H7 (cell line): Measurements from ENCODE around the gene PPP1R15A. TPM values are rescaled to one million over a fixed set of nuclear protein-coding genes. Genes with fewer than 3 reads are reported as not detected.
"Not testable (repeated sequence)": the region's sequence is repeated elsewhere in the genome, so short reads cannot be mapped to it uniquely, and the experiment has no call there.

Source experiments
- DNase-seq: peaks from one replicate; pipeline ENCODE4 v3.0.0; 2012
- H3K27me3 ChIP-seq: 2 replicates; pipeline ENCODE4 v1.6.0; 2011; ENCODE audit warnings: mild to moderate bottlenecking, low read length; ENCODE audit not compliant: control insufficient read depth, insufficient read depth
- H3K36me3 ChIP-seq: replicated peaks from 2 replicates; pipeline ENCODE4 v1.5.1; 2011; ENCODE audit warnings: low read length; ENCODE audit not compliant: control insufficient read depth, insufficient read depth
- H3K4me3 ChIP-seq: 2 replicates; pipeline ENCODE4 v1.5.1; 2011; ENCODE audit warnings: low read depth, mild to moderate bottlenecking, control low read depth, low read length, moderate library complexity; ENCODE audit not compliant: insufficient read depth
- total RNA-seq: library from RNA; depleted of rRNA; stranded (reverse); fragments of >200 nt; shearing (Covaris generic); gene quantifications from 2 replicates; pipeline ENCODE4 v1.2.3, GENCODE V29; 2014

PPP1R15A gene
- total RNA-seq, 1 experiment from 2014 or later: 20.3 TPM

- Histone ChIP-seq H3K27me3 (no peaks in the 10 kb centered on the region; the same call in 1 of the 2 replicates), H3K4me3 (no peak overlapping the region), H3K36me3 (no peaks in the 10 kb centered on the region)
- peak; percentile 81 for DNase-seq
Observed at GRCh38 chr19:48881741-48882657, 9.8 kb downstream of the PPP1R15A start.

DNA sequence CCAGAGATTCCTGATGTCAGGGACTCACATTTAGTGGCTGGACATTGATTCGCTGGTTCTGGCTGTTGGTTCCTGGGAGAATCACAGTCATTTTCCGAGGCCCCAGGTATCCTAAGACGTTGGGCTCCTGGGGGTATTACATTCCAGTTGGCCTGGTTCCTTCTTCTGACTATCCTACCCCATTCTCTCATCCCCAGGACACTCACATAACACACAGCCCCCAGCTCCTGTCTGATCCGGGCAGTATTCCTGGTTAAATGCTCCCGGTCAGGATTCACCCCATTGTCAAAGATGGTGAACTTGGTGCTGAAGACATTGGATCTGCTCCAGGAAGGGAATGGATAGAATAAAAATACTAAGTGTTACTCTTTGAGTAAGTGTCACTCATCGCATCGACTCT lies 11.5 kb downstream of the PPP1R15A start:
- Histone ChIP-seq H3K27me3 (no peaks in the 10 kb centered on the region; the same call in 1 of the 2 replicates), H3K36me3 (no peaks in the 10 kb centered on the region), H3K4me3 (no peak overlapping the region)
- DNase-seq: no peak

DNA sequence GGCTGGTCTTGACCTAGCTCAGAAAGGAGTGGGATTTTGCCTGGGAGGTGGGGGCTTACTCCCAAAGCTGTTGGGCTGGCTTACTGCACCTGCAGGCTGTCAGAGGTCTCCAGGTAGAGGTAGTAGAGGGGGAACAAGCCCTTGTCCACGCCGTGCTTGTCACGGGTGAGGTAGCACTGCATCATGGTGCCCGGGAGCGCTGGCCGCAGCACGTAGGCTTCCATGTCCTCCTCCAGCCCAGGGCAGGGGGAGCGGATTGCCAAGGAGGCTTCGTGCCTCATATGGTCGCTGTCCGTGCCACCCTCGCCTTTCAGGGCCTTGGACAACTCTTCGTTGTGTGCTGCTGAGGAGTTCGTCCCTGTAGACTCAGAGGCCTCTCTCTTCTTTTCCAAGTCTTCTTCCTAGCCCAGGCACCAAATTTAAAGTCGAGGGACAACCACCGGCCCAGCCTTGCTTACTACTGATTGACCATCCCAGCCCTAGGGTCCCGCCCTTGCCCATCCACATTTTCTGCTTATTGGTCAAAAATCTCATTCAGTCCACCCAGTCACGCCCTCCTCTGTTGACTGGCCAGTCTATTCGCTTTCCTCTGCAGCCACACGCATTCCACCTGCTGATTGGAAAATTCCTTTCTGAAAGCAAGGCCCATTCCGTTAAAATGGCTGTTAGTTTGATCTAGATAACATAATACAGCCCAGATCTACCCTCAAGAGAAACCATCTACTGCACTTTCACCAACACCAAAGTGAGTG lies 15.8 kb downstream of the PPP1R15A start:
- Histone ChIP-seq H3K4me3 (no peak overlapping the region), H3K36me3 (no peaks in the 10 kb centered on the region), H3K27me3 (no peaks in the 10 kb centered on the region; the same call in 1 of the 2 replicates)
- DNase-seq: peak; percentile 58

DNA sequence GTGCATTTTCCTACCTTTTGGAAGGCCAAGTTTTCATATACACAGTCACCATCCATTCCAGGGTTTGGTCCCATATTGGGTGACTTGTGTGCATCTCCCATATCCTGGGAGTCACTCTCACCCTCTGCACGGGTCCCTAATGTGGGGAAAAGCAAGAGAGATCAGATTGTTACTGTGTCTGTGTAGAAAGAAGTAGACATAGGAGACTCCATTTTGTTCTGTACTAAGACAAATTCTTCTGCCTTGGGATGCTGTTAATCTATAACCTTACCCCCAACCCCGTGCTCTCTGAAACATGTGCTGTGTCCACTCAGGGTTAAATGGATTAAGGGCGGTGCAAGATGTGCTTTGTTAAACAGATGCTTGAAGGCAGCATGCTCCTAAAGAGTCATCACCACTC lies 17.3 kb downstream of the PPP1R15A start:
- not testable (repeated sequence) for H3K36me3 ChIP-seq, DNase-seq, H3K4me3 ChIP-seq, H3K27me3 ChIP-seq

- Histone ChIP-seq H3K27me3 (peaks cover 3% of the 10 kb centered on the region; the same call in 1 of the 2 replicates), H3K36me3 (no peaks in the 10 kb centered on the region), H3K4me3 (no peak overlapping the region)
- DNase-seq: no peak
Observed at GRCh38 chr19:48890551-48890950, 18.3 kb downstream of the PPP1R15A start.

GRCh38 chr19:48895226-48895625 lies 23.0 kb downstream of the PPP1R15A start:
- DNase-seq: no peak
- no peaks in the 10 kb centered on the region for H3K36me3 ChIP-seq
- H3K27me3 ChIP-seq: peaks cover 3% of the 10 kb centered on the region; the same call in 1 of the 2 replicates
- H3K4me3 ChIP-seq: no peak overlapping the region; the same call in 1 of the 2 replicates

- Histone ChIP-seq H3K4me3 (peak overlapping the region; percentile 37), H3K27me3 (peaks cover 3% of the 10 kb centered on the region; the same call in 1 of the 2 replicates), H3K36me3 (no peaks in the 10 kb centered on the region)
- DNase-seq: peak; percentile 98
Observed at GRCh38 chr19:48896191-48896720, 24.0 kb downstream of the PPP1R15A start.

- H3K4me3 ChIP-seq: no peak overlapping the region
- H3K36me3 ChIP-seq: peaks cover 3% of the 10 kb centered on the region; the same call in 1 of the 2 replicates
- DNase-seq: no peak
- peaks cover 3% of the 10 kb centered on the region; the same call in 1 of the 2 replicates for H3K27me3 ChIP-seq
Observed at GRCh38 chr19:48897181-48897580, 25.0 kb downstream of the PPP1R15A start.

DNA sequence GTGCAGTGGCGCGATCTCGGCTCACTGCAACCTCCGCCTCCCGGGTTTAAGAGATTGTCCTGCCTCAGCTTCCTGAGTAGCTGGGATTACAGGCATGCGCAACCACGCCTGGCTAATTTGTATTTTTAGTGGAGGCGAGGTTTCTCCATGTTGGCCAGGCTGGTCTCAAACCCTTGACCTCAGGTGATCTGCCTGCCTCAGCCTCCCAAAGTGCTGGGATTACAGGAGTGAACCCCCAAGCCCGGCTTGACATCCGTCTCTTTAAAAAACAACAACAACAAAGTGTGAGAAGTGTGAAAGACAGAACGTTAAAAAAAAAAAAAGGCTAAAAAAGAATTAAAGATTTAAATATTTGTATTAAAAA lies 27.1 kb downstream of the PPP1R15A start:
- H3K36me3 ChIP-seq, H3K27me3 ChIP-seq, DNase-seq: not testable (repeated sequence)
- H3K4me3 ChIP-seq: peak overlapping the region; percentile 75; the same call in 1 of the 2 replicates

- peaks cover 6% of the 10 kb centered on the region for H3K36me3 ChIP-seq
- peak; percentile 99 for DNase-seq
- H3K27me3 ChIP-seq: peaks cover 2% of the 10 kb centered on the region; the same call in 1 of the 2 replicates
- peak within 1 kb of the TSS; percentile 75 for H3K4me3 ChIP-seq
Observed at GRCh38 chr19:48899781-48900476, 27.7 kb downstream of the PPP1R15A start, which contains the start of gene NUCB1. Gene NUCB1 (plus strand): TSS chr19:48900312. CDS start chr19:48900797, 485 bp downstream.

DNA sequence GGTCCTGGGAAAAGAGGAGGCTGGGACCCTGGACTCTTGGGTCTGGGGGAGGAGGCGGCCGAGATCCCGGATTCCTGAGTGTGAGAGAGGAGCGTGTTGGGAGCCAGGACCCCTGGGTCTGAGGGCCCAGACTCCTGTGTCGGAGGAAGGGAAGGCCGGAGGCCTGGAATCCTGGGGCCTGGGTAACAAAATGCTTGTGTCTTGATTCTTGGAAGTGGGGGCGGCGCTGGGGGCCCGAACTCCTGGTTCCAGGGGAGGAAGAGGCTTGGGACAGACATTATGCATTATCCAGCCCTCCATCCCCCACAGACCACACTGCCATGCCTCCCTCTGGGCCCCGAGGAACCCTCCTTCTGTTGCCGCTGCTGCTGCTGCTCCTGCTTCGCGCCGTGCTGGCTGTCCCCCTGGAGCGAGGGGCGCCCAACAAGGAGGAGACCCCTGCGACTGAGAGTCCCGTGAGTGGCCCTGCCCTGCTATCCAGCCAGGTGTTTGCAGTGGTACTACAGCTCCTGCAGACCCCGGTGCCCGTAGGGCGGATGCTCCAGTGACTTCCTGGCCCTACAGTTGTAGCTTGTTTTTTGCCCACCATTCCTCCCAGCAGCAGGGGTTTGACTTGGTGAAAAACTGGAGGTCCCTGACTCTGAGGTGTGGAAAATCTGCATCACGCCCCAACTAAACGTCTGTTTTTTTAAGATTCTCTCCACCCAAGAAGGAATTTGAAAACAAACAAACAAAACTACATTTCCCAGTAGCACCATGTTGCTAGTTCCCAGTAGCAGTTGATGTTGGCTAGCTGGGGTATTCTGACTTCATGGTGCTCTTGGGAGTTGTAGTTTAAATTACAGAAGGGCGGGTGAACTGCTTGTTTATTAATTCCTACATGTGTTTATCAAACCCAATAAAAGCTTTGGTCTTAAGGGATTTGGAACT lies 28.5 kb downstream of the PPP1R15A start:
- peak overlapping the region; percentile 75 for H3K4me3 ChIP-seq
- peaks cover 9% of the 10 kb centered on the region for H3K36me3 ChIP-seq
- DNase-seq: peak; percentile 69
- no peaks in the 10 kb centered on the region for H3K27me3 ChIP-seq

DNA sequence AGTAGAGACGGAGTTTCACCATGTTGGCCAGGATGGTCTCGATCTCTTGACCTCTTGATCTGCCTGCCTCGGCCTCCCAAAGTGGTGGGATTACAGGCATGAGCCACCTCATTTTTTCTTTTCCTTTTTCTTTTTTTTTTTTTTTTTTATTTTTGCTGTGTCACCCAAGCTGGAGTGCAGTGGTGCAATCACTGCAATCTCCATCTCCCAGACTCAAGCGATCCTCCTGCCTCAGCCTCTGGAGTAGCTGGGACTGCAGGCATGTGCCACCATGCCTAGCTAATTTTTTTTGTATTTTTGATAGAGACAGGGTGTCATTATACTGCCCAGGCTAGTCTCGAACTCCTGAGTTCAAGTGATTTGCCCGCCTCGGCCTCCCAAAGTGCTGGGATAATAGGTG lies 30.1 kb downstream of the PPP1R15A start:
- H3K27me3 ChIP-seq, H3K36me3 ChIP-seq, H3K4me3 ChIP-seq, DNase-seq: not testable (repeated sequence)

DNA sequence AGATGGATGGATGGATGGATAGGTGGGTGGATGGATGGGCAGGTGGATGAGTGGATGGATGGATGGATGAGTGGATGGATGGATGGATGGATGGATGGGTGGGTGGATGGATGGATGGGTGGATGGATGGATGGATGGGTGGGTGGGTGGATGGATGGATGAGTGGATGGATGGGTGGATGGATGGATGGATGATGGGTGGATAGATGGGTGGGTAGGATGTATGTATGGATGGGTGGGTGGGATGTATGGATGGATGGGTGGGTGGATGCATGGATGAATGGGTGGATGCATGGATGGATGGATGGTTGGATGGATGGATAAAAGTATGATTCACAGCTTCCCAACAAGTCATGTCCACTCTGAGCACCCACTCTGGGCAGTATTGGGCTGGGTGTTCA lies 31.6 kb downstream of the PPP1R15A start:
- H3K36me3 ChIP-seq: peaks cover 12% of the 10 kb centered on the region
- not testable (repeated sequence) for H3K4me3 ChIP-seq, H3K27me3 ChIP-seq, DNase-seq
